ENCODE data around the gene HIBADH.

The HIBADH gene

GRCh38 chr7:27693794-27694193, 31.1 kb upstream of the HIBADH start:
- CTCF ChIA-PET: no interaction called here
- TF ChIP-seq FOXA1 (IDR thresholded peaks at IDR 0.05): no peak
- TF ChIP-seq FOXK2 (IDR thresholded peaks at IDR 0.05): no peak
- no peak for TF ChIP-seq ZNF384 (IDR thresholded peaks at IDR 0.05)
- no peak for TF ChIP-seq ELF4 (IDR thresholded peaks at IDR 0.05)
- no peak for TF ChIP-seq FOXM1 (IDR thresholded peaks at IDR 0.05; ENCODE audit: borderline replicate concordance)
- no peak for TF ChIP-seq SUZ12 (IDR thresholded peaks at IDR 0.05)
- TF ChIP-seq TARDBP (IDR thresholded peaks at IDR 0.05): no peak
- no peak for TF ChIP-seq L3MBTL2 (conservative IDR thresholded peaks at IDR 0.05)
- TF ChIP-seq HDGF (IDR thresholded peaks at IDR 0.05; ENCODE audit: borderline replicate concordance): no peak
- no peak for TF ChIP-seq NFRKB (IDR thresholded peaks at IDR 0.05)
- TF ChIP-seq PKNOX1 (IDR thresholded peaks at IDR 0.05): no peak
- TF ChIP-seq SP1 (IDR thresholded peaks at IDR 0.05): no peak
- TF ChIP-seq ARNT (IDR thresholded peaks at IDR 0.05): no peak
- TF ChIP-seq BHLHE40 (IDR thresholded peaks at IDR 0.05; ENCODE audit: borderline replicate concordance): no peak
- TF ChIP-seq LEF1 (IDR thresholded peaks at IDR 0.05; ENCODE audit: borderline replicate concordance): no peak
- no peak for TF ChIP-seq CTBP1 (IDR thresholded peaks at IDR 0.05; ENCODE audit: borderline replicate concordance)
- DNase-seq (ENCODE audit: extremely low spot score): no peak
- POLR2A ChIA-PET: no interaction called here

GRCh38 chr7:27690649-27691048, 28.0 kb upstream of the HIBADH start:
- POLR2A ChIA-PET: no interaction called here

GRCh38 chr7:27689591-27690164, 27.0 kb upstream of the HIBADH start:
- CTCF ChIA-PET: interaction anchor here (1.0 kb wide), 1 partner anchor 86 kb away, joined by 3 read pairs; no protein-coding TSS in a partner anchor
- POLR2A ChIA-PET: no interaction called here
- DNase-seq (ENCODE audit: extremely low spot score): peak; percentile 35
- TF ChIP-seq PKNOX1 (IDR thresholded peaks at IDR 0.05): no peak
- TF ChIP-seq FOXK2 (IDR thresholded peaks at IDR 0.05): no peak
- TF ChIP-seq ARNT (IDR thresholded peaks at IDR 0.05): no peak
- TF ChIP-seq ZNF384 (IDR thresholded peaks at IDR 0.05): no peak
- TF ChIP-seq CTBP1 (IDR thresholded peaks at IDR 0.05; ENCODE audit: borderline replicate concordance): no peak
- TF ChIP-seq LEF1 (IDR thresholded peaks at IDR 0.05; ENCODE audit: borderline replicate concordance): no peak
- no peak for TF ChIP-seq BHLHE40 (IDR thresholded peaks at IDR 0.05; ENCODE audit: borderline replicate concordance)
- no peak for TF ChIP-seq SP1 (IDR thresholded peaks at IDR 0.05)
- TF ChIP-seq FOXM1 (IDR thresholded peaks at IDR 0.05; ENCODE audit: borderline replicate concordance): no peak
- no peak for TF ChIP-seq SUZ12 (IDR thresholded peaks at IDR 0.05)
- TF ChIP-seq L3MBTL2 (conservative IDR thresholded peaks at IDR 0.05): no peak

More at GRCh38 chr7:27690649-27691048, 28.0 kb upstream of the HIBADH start:
- DNase-seq (ENCODE audit: extremely low spot score): no peak
- CTCF ChIA-PET: interaction anchor here (0.7 kb wide), 1 partner anchor 803 kb away, joined by 3 read pairs; no protein-coding TSS in a partner anchor
- TF ChIP-seq ELF4 (IDR thresholded peaks at IDR 0.05) (no peak), SUZ12 (IDR thresholded peaks at IDR 0.05) (no peak), L3MBTL2 (conservative IDR thresholded peaks at IDR 0.05) (no peak), ZNF384 (IDR thresholded peaks at IDR 0.05) (no peak), PKNOX1 (IDR thresholded peaks at IDR 0.05) (no peak), TARDBP (IDR thresholded peaks at IDR 0.05) (no peak), HDGF (IDR thresholded peaks at IDR 0.05; ENCODE audit: borderline replicate concordance) (no peak), CTBP1 (IDR thresholded peaks at IDR 0.05; ENCODE audit: borderline replicate concordance) (no peak), NFRKB (IDR thresholded peaks at IDR 0.05) (no peak), BHLHE40 (IDR thresholded peaks at IDR 0.05; ENCODE audit: borderline replicate concordance) (no peak), FOXM1 (IDR thresholded peaks at IDR 0.05; ENCODE audit: borderline replicate concordance) (no peak), ARNT (IDR thresholded peaks at IDR 0.05) (no peak), FOXA1 (IDR thresholded peaks at IDR 0.05) (no peak), SP1 (IDR thresholded peaks at IDR 0.05) (no peak), FOXK2 (IDR thresholded peaks at IDR 0.05) (no peak), LEF1 (IDR thresholded peaks at IDR 0.05; ENCODE audit: borderline replicate concordance) (no peak)

GRCh38 chr7:27689150-27689549, 26.5 kb upstream of the HIBADH start:
- no peak for DNase-seq (ENCODE audit: extremely low spot score)
- ChIA-PET CTCF (interaction anchor here (1.0 kb wide), 1 partner anchor 86 kb away, joined by 3 read pairs; no protein-coding TSS in a partner anchor), POLR2A (no interaction called here)
- TF ChIP-seq ARNT (IDR thresholded peaks at IDR 0.05) (no peak), L3MBTL2 (conservative IDR thresholded peaks at IDR 0.05) (no peak), CTBP1 (IDR thresholded peaks at IDR 0.05; ENCODE audit: borderline replicate concordance) (no peak), ZNF384 (IDR thresholded peaks at IDR 0.05) (no peak), HDGF (IDR thresholded peaks at IDR 0.05; ENCODE audit: borderline replicate concordance) (no peak), FOXM1 (IDR thresholded peaks at IDR 0.05; ENCODE audit: borderline replicate concordance) (no peak), NFRKB (IDR thresholded peaks at IDR 0.05) (no peak), ELF4 (IDR thresholded peaks at IDR 0.05) (no peak), FOXK2 (IDR thresholded peaks at IDR 0.05) (no peak), TARDBP (IDR thresholded peaks at IDR 0.05) (no peak), LEF1 (IDR thresholded peaks at IDR 0.05; ENCODE audit: borderline replicate concordance) (no peak), SP1 (IDR thresholded peaks at IDR 0.05) (no peak), PKNOX1 (IDR thresholded peaks at IDR 0.05) (no peak), SUZ12 (IDR thresholded peaks at IDR 0.05) (no peak), BHLHE40 (IDR thresholded peaks at IDR 0.05; ENCODE audit: borderline replicate concordance) (no peak), FOXA1 (IDR thresholded peaks at IDR 0.05) (no peak)

- ChIA-PET CTCF (no interaction called here), POLR2A (no interaction called here)
Observed at GRCh38 chr7:27688646-27689045, 26.0 kb upstream of the HIBADH start.

More at GRCh38 chr7:27688646-27689045, 26.0 kb upstream of the HIBADH start:
- no peak for TF ChIP-seq ELF4 (IDR thresholded peaks at IDR 0.05)
- TF ChIP-seq ZNF384 (IDR thresholded peaks at IDR 0.05): no peak
- no peak for TF ChIP-seq CTBP1 (IDR thresholded peaks at IDR 0.05; ENCODE audit: borderline replicate concordance)
- no peak for TF ChIP-seq L3MBTL2 (conservative IDR thresholded peaks at IDR 0.05)
- no peak for TF ChIP-seq SUZ12 (IDR thresholded peaks at IDR 0.05)
- TF ChIP-seq PKNOX1 (IDR thresholded peaks at IDR 0.05): no peak
- TF ChIP-seq FOXK2 (IDR thresholded peaks at IDR 0.05): no peak
- TF ChIP-seq LEF1 (IDR thresholded peaks at IDR 0.05; ENCODE audit: borderline replicate concordance): no peak
- TF ChIP-seq FOXM1 (IDR thresholded peaks at IDR 0.05; ENCODE audit: borderline replicate concordance): no peak
- no peak for TF ChIP-seq NFRKB (IDR thresholded peaks at IDR 0.05)
- TF ChIP-seq FOXA1 (IDR thresholded peaks at IDR 0.05): no peak
- TF ChIP-seq BHLHE40 (IDR thresholded peaks at IDR 0.05; ENCODE audit: borderline replicate concordance): no peak
- no peak for TF ChIP-seq TARDBP (IDR thresholded peaks at IDR 0.05)
- DNase-seq (ENCODE audit: extremely low spot score): no peak
